Neural crest cell (in vitro differentiated cells): ENCODE measurements around the gene ACBD7. TPM values are rescaled to one million over a fixed set of nuclear protein-coding genes. Genes with fewer than 3 reads are reported as not detected.

Source experiments
- DNase-seq: peaks from one replicate; pipeline ENCODE4 v3.0.0; 2021; ENCODE audit warnings: low read depth, mixed read lengths, low spot score
- H3K27ac Mint-ChIP-seq: one replicate; pipeline ENCODE4 v1.8.0; 2021; ENCODE audit warnings: mild to moderate bottlenecking, mixed read lengths; ENCODE audit not compliant: unreplicated experiment
- H3K27me3 Mint-ChIP-seq: 2 replicates; pipeline ENCODE4 v1.8.0; 2021; ENCODE audit warnings: low read depth, mild to moderate bottlenecking, mixed read lengths
- H3K36me3 Mint-ChIP-seq: 2 replicates; pipeline ENCODE4 v1.8.0; 2021; ENCODE audit warnings: low read depth, mild to moderate bottlenecking, mixed read lengths
- H3K4me1 Mint-ChIP-seq: 2 replicates; pipeline ENCODE4 v1.8.0; 2021; ENCODE audit warnings: mixed read lengths
- H3K4me3 Mint-ChIP-seq: one replicate; pipeline ENCODE4 v1.8.0; 2021; ENCODE audit warnings: mild to moderate bottlenecking, mixed read lengths
- H3K9me3 Mint-ChIP-seq: 2 replicates; pipeline ENCODE4 v1.8.0; 2021; ENCODE audit warnings: mixed read lengths
- total RNA-seq: library from RNA; stranded (reverse); gene quantifications from 2 replicates; pipeline ENCODE4 v1.2.1, GENCODE V29; 2021
- TF ChIP-seq, protein P1 (sequence below): fragments of 200-600 bp; sonication (generic); conservative IDR thresholded peaks from 2 replicates; pipeline ENCODE4 v1.5.0; 2021; ENCODE audit warnings: antibody characterized with exemption, mild to moderate bottlenecking

The ACBD7 gene
- total RNA-seq, 1 donor from 2014 or later, result 12.0 TPM

- DNase-seq, result no peak
- Mint-ChIP-seq H3K27me3 (no peaks in the 10 kb centered on the region), H3K4me3 (no peak overlapping the region), H3K27ac (no peak overlapping the region), H3K9me3 (peaks cover 11% of the 10 kb centered on the region), H3K36me3 (peaks cover 5% of the 10 kb centered on the region), H3K4me1 (no peaks in the 10 kb centered on the region)
- TF ChIP-seq, protein P1, sequence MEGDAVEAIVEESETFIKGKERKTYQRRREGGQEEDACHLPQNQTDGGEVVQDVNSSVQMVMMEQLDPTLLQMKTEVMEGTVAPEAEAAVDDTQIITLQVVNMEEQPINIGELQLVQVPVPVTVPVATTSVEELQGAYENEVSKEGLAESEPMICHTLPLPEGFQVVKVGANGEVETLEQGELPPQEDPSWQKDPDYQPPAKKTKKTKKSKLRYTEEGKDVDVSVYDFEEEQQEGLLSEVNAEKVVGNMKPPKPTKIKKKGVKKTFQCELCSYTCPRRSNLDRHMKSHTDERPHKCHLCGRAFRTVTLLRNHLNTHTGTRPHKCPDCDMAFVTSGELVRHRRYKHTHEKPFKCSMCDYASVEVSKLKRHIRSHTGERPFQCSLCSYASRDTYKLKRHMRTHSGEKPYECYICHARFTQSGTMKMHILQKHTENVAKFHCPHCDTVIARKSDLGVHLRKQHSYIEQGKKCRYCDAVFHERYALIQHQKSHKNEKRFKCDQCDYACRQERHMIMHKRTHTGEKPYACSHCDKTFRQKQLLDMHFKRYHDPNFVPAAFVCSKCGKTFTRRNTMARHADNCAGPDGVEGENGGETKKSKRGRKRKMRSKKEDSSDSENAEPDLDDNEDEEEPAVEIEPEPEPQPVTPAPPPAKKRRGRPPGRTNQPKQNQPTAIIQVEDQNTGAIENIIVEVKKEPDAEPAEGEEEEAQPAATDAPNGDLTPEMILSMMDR, result no peak
These were observed 29.9 kb downstream of the ACBD7 start for GRCh38 chr10:15058689-15059088.

DNA sequence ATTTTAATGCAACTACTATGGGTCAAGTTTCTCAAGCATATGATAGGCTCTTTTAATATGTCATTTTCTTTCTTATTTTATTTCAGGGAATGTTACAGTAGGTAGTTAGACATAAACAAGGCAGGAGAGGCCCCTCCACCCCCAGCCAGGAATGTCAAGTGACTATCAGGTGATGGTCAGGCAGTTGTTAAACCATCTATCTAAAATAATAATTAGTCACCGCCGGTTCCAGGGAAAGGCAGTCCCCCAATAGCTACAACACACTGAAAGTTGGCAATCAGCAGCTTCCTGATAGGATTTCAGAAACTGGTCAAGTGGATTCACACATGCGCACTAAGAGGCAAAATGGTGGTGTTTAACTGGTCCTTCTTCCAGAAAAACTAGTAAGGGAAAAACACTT, 35.5 kb downstream of the ACBD7 start:
- Mint-ChIP-seq H3K4me3 (no peak overlapping the region), H3K36me3 (no peaks in the 10 kb centered on the region)

DNA sequence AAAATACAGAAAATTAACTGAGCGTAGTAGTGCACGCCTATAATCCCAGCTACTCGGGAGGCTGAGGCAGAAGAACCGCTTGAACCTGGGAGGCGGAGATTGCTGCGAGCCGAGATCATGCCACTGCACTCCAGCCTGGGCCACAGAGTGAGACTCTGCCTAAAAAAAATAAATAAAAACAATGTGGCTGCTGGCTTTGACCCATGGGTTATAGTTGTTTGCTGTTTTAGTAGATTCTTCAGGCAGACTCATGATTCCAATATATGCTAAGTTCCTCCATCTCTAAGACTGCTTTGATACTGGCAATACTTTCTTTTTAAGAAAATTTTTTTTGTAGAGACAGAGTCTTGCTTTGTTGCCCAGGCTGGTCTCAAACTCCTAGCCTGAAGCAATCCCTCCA, 36.5 kb downstream of the ACBD7 start:
- no peak overlapping the region for H3K27ac Mint-ChIP-seq
- H3K4me1 Mint-ChIP-seq, result no peaks in the 10 kb centered on the region
- no peak overlapping the region for H3K4me3 Mint-ChIP-seq
- peaks cover 4% of the 10 kb centered on the region for H3K9me3 Mint-ChIP-seq
- TF ChIP-seq, protein P1, result no peak
- H3K27me3 Mint-ChIP-seq, result no peaks in the 10 kb centered on the region
- no peak for DNase-seq
- H3K36me3 Mint-ChIP-seq, result no peaks in the 10 kb centered on the region

More for the DNA sequence above, 35.5 kb downstream of the ACBD7 start:
- H3K4me1 Mint-ChIP-seq, result no peaks in the 10 kb centered on the region
- TF ChIP-seq, protein P1, result no peak
- H3K27me3 Mint-ChIP-seq, result no peaks in the 10 kb centered on the region
- peaks cover 4% of the 10 kb centered on the region for H3K9me3 Mint-ChIP-seq
- DNase-seq, result no peak
- H3K27ac Mint-ChIP-seq, result no peak overlapping the region

DNA sequence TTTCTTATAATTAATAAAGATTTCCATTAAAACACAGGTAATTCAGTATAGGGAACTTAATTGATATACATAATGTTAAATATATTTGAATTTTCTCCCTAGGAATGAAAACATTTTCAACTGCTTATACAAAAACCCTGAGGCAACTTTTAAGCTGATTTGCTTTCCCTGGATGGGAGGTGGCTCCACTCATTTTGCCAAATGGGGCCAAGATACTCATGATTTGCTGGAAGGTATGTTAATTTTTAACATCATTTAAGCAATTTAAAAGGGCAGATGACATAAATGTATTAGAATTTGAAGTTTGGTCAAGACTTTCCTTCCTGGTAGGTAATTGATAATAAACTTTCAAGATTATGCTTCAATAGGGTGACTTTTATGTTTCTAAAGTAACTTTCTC, 39.0 kb downstream of the ACBD7 start:
- DNase-seq, result no peak
- no peaks in the 10 kb centered on the region for H3K4me1 Mint-ChIP-seq
- H3K9me3 Mint-ChIP-seq, result peaks cover 3% of the 10 kb centered on the region
- TF ChIP-seq, protein P1, result no peak
- no peak overlapping the region for H3K4me3 Mint-ChIP-seq
- H3K27me3 Mint-ChIP-seq, result no peaks in the 10 kb centered on the region
- H3K27ac Mint-ChIP-seq, result no peak overlapping the region
- H3K36me3 Mint-ChIP-seq, result no peaks in the 10 kb centered on the region

DNA sequence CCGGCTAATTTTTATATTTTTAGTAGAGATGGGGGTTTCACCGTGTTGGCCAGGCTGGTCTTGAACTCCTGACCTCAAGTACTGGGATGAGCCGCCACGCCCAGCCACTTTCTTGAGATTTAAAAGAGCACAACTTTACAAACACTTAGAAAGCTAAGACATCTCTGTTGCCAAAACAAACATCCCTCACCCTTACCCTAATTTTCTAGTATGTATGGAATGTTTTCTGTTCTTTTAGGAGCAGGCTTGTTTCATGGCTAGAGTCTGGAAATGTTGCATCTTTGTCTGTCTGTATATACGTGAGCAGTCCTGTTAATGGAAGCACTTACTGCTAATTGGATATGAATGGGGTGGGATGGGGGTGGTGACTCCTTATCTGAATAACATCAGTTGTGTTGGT, 42.0 kb downstream of the ACBD7 start:
- Mint-ChIP-seq H3K27ac (no peak overlapping the region), H3K4me1 (peaks cover 4% of the 10 kb centered on the region), H3K4me3 (no peak overlapping the region), H3K36me3 (peaks cover 3% of the 10 kb centered on the region), H3K27me3 (no peaks in the 10 kb centered on the region), H3K9me3 (peaks cover 3% of the 10 kb centered on the region)
- DNase-seq, result no peak
- TF ChIP-seq, protein P1, result no peak

GRCh38 chr10:15045380-15045779, 43.2 kb downstream of the ACBD7 start:
- Mint-ChIP-seq H3K9me3 (peaks cover 3% of the 10 kb centered on the region), H3K4me1 (peaks cover 4% of the 10 kb centered on the region), H3K4me3 (no peak overlapping the region), H3K36me3 (peaks cover 3% of the 10 kb centered on the region), H3K27me3 (no peaks in the 10 kb centered on the region), H3K27ac (no peak overlapping the region)
- no peak for DNase-seq
- TF ChIP-seq, protein P1, result no peak
